HG03521 (cell line): Measurements from ENCODE around the gene UFSP2.

Experiments used
- ATAC-seq: cut with Tn5 transposase; IDR thresholded peaks from one replicate; pipeline ENCODE4 v1.9.1; 2021; ENCODE audit warnings: mild to moderate bottlenecking, moderate library complexity; ENCODE audit not compliant: unreplicated experiment

Gene UFSP2

GRCh38 chr4:185425647-185426352 is at the start of gene UFSP2:
Gene UFSP2, minus strand, starts transcription at chr4:185425964. Its CDS starts 96 bp downstream, at chr4:185425868.
- ATAC-seq = peak; percentile 89

- ATAC-seq = no peak
Measured at GRCh38 chr4:185473247-185473646, 47.5 kb upstream of the UFSP2 start.

GRCh38 chr4:185472103-185472542 is 46.4 kb upstream of the UFSP2 start:
- ATAC-seq = no peak

GRCh38 chr4:185471235-185472102 is 45.7 kb upstream of the UFSP2 start, which contains the start of gene CCDC110:
Gene CCDC110, minus strand, starts transcription at chr4:185471733. Its CDS starts 50 bp downstream, at chr4:185471683.
- ATAC-seq = peak; percentile 94

GRCh38 chr4:185470501-185471195 is 44.9 kb upstream of the UFSP2 start:
- no peak for ATAC-seq

- no peak for ATAC-seq
Measured at GRCh38 chr4:185469580-185470154, 43.9 kb upstream of the UFSP2 start.

GRCh38 chr4:185468999-185469398 is 43.2 kb upstream of the UFSP2 start:
- no peak for ATAC-seq

GRCh38 chr4:185467991-185468390 is 42.2 kb upstream of the UFSP2 start:
- ATAC-seq = no peak

- ATAC-seq = no peak
Measured at GRCh38 chr4:185467101-185467500, 41.3 kb upstream of the UFSP2 start.

- no peak for ATAC-seq
Measured at GRCh38 chr4:185465707-185466106, 39.9 kb upstream of the UFSP2 start.

GRCh38 chr4:185464887-185465286 is 39.1 kb upstream of the UFSP2 start:
- no peak for ATAC-seq

- ATAC-seq = no peak
Measured at GRCh38 chr4:185464183-185464582, 38.4 kb upstream of the UFSP2 start.

GRCh38 chr4:185463541-185463940 is 37.8 kb upstream of the UFSP2 start:
- no peak for ATAC-seq

GRCh38 chr4:185461565-185461964 is 35.8 kb upstream of the UFSP2 start:
- no peak for ATAC-seq

GRCh38 chr4:185457136-185457535 is 31.4 kb upstream of the UFSP2 start:
- ATAC-seq = no peak

GRCh38 chr4:185456131-185456530 is 30.4 kb upstream of the UFSP2 start:
- no peak for ATAC-seq

- no peak for ATAC-seq
Measured at GRCh38 chr4:185445209-185445608, 19.4 kb upstream of the UFSP2 start.

GRCh38 chr4:185441479-185441878 is 15.7 kb upstream of the UFSP2 start:
- ATAC-seq = no peak

- no peak for ATAC-seq
Measured at GRCh38 chr4:185437809-185438208, 12.0 kb upstream of the UFSP2 start.

- no peak for ATAC-seq
Measured at GRCh38 chr4:185435466-185435865, 9.7 kb upstream of the UFSP2 start.

- ATAC-seq = no peak
Measured at GRCh38 chr4:185429660-185430059, 3.9 kb upstream of the UFSP2 start.
